Calu3 (cell line): ENCODE data around the gene LIMCH1. TPM values are rescaled to one million over a fixed set of nuclear protein-coding genes. Genes with fewer than 3 reads are reported as not detected.

ENCODE experiments used
- BruUV-seq: library from RNA; stranded (reverse); fragments of 400-500 nt; replicated peaks from 2 replicates; lab custom pipeline; 2021; lab: Mats Ljungman, UMichigan
- CTCF ChIA-PET: fragments of 300-600 bp; sonication (Branson Sonifier 250); formaldehyde crosslinking; loops from one replicate; lab custom pipeline; 2022; ENCODE audit warnings: antibody characterized with exemption; lab: Charles Lee
- DNase-seq: peaks from one replicate; pipeline ENCODE4 v3.0.0; 2022
- H3K27ac Mint-ChIP-seq: one replicate; pipeline ENCODE4 v1.8.0; 2022; ENCODE audit warnings: mixed read lengths; ENCODE audit not compliant: unreplicated experiment
- H3K27me3 Mint-ChIP-seq: one replicate; pipeline ENCODE4 v1.8.0; 2022; ENCODE audit warnings: mixed read lengths; ENCODE audit not compliant: unreplicated experiment
- H3K36me3 Mint-ChIP-seq: one replicate; pipeline ENCODE4 v1.8.0; 2022; ENCODE audit warnings: mild to moderate bottlenecking, moderate library complexity, mixed read lengths; ENCODE audit not compliant: insufficient read depth, unreplicated experiment
- H3K4me1 Mint-ChIP-seq: one replicate; pipeline ENCODE4 v1.8.0; 2022; ENCODE audit warnings: mild to moderate bottlenecking, low read depth, mixed read lengths; ENCODE audit not compliant: unreplicated experiment
- H3K4me3 Mint-ChIP-seq: one replicate; pipeline ENCODE4 v1.8.0; 2022; ENCODE audit warnings: mild to moderate bottlenecking, low read depth, moderate library complexity, mixed read lengths; ENCODE audit not compliant: unreplicated experiment
- H3K9me3 Mint-ChIP-seq: one replicate; pipeline ENCODE4 v1.8.0; 2022; ENCODE audit warnings: low read depth, mixed read lengths; ENCODE audit not compliant: unreplicated experiment
- intact Hi-C: fragments of 100-400 bp; cut with micrococcal nuclease; formaldehyde crosslinking; loops from one replicate; pipeline ENCODE4 v1.10.0; 2022; ENCODE audit not compliant: unreplicated experiment
- total RNA-seq: library from RNA; stranded (reverse); gene quantifications from 2 replicates; pipeline ENCODE4 v1.2.3, GENCODE V29; 2022
- TF ChIP-seq, protein P1 (sequence below): fragments of 200-600 bp; IDR thresholded peaks from one replicate; pipeline ENCODE4 v1.8.0; 2022; ENCODE audit warnings: antibody characterized with exemption; ENCODE audit not compliant: unreplicated experiment

LIMCH1 gene
- total RNA-seq, 1 experiment from 2014 or later = 78.7 TPM

DNA sequence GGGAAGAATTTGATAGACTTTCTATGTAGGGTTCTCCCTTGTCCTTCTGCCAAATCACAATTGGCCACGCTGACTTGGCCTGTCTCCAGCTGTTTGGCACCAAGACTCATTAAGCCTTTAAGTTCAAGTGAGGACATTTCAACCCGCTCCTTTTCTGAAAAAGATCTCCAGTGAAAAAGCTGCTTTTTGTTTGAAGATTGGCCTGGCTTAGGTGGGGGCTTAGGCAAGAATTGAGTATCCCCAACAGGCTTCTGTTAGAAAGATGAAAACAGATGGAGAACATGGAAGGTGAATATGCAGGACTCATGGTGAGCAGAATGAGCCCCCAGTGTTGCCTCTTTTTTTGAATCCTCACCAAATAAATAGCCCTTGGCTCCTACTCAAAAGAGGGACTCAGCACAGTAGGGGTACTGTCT is 28.5 kb upstream of the LIMCH1 start:
- no TSS peak for BruUV-seq

DNA sequence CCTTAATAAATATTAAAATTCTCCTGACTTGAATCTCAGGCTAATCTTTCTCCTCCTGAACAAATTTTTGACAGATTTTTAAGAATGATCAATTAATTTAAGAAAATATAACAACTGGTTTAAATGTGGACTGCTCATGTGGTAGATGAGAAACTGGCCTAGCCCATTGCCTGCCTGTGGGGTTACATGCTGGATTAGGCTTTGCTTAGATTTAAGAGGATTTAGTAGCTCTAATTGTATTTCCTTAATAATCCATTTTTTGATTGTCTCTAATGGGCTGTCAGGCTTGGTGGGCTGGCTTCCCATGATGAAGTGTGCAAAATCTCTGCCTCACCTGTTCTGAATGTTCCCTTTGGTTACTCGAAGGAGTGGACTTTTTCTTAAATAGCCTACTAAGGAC is 27.8 kb upstream of the LIMCH1 start:
- no peak for DNase-seq
- intact Hi-C loops = no loop called here
- CTCF ChIA-PET = no interaction called here
- Mint-ChIP-seq H3K9me3 (no peaks in the 10 kb centered on the region), H3K36me3 (peaks cover 22% of the 10 kb centered on the region), H3K27me3 (no peaks in the 10 kb centered on the region), H3K4me3 (no peak overlapping the region), H3K4me1 (peaks cover 44% of the 10 kb centered on the region), H3K27ac (no peak overlapping the region)
- no TSS peak for BruUV-seq
- TF ChIP-seq, protein P1, sequence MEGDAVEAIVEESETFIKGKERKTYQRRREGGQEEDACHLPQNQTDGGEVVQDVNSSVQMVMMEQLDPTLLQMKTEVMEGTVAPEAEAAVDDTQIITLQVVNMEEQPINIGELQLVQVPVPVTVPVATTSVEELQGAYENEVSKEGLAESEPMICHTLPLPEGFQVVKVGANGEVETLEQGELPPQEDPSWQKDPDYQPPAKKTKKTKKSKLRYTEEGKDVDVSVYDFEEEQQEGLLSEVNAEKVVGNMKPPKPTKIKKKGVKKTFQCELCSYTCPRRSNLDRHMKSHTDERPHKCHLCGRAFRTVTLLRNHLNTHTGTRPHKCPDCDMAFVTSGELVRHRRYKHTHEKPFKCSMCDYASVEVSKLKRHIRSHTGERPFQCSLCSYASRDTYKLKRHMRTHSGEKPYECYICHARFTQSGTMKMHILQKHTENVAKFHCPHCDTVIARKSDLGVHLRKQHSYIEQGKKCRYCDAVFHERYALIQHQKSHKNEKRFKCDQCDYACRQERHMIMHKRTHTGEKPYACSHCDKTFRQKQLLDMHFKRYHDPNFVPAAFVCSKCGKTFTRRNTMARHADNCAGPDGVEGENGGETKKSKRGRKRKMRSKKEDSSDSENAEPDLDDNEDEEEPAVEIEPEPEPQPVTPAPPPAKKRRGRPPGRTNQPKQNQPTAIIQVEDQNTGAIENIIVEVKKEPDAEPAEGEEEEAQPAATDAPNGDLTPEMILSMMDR = no peak

More for the DNA sequence above, 28.5 kb upstream of the LIMCH1 start:
- H3K9me3 Mint-ChIP-seq = no peaks in the 10 kb centered on the region
- no peak overlapping the region for H3K4me3 Mint-ChIP-seq
- TF ChIP-seq, protein P1 = no peak
- peaks cover 50% of the 10 kb centered on the region for H3K4me1 Mint-ChIP-seq
- intact Hi-C loops = loop anchor here (5.0 kb wide), 3 partner anchors 103 to 227 kb away; no protein-coding TSS in a partner anchor
- H3K27me3 Mint-ChIP-seq = no peaks in the 10 kb centered on the region
- CTCF ChIA-PET = no interaction called here
- no peak for DNase-seq
- H3K36me3 Mint-ChIP-seq = peaks cover 22% of the 10 kb centered on the region
- no peak overlapping the region for H3K27ac Mint-ChIP-seq

DNA sequence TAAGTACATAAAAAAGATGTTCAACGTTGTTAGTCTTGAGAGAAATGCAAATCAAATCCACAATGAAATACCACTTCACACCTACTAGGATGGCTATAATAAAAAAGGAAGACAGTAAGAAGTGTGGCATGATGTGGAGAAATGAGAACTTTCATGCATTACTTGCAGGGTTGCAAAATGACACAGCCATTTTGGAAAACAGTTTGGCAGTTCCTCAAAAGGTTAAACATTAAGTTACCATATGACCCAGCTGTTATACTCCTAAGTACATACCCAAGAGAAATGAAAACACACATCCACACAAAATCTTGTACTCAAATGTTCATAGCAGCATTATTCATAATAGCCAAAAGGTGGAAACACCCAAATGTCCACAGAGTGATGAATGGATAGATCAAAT is 25.8 kb upstream of the LIMCH1 start:
- intact Hi-C loops = no loop called here
- no peaks in the 10 kb centered on the region for H3K27me3 Mint-ChIP-seq
- CTCF ChIA-PET = no interaction called here
- peak overlapping the region; percentile 52 for H3K27ac Mint-ChIP-seq
- no peaks in the 10 kb centered on the region for H3K9me3 Mint-ChIP-seq
- DNase-seq = no peak
- BruUV-seq = no TSS peak
- H3K4me3 Mint-ChIP-seq = no peak overlapping the region
- H3K4me1 Mint-ChIP-seq = peaks cover 24% of the 10 kb centered on the region
- TF ChIP-seq, protein P1 = no peak
- peaks cover 13% of the 10 kb centered on the region for H3K36me3 Mint-ChIP-seq

DNA sequence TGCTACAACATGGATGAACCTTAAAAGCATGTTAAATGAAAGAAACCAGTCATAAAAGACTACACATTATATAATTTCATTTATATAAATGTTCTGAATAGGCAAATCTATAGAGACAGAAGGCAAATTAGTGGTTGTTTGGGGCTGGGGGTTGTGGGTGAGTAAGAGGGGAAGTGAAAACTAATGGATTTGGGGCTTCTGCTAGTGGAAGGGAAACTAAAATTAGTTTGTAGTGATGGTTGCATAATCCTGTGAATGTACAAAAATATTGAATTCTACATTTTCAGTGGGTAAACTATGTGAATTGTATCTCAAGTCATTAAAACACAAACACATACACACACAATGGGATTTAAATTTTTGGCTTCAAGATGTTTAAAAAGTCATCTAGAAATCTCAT is 25.4 kb upstream of the LIMCH1 start:
- intact Hi-C loops = no loop called here
- TF ChIP-seq, protein P1 = no peak
- Mint-ChIP-seq H3K27me3 (no peaks in the 10 kb centered on the region), H3K36me3 (peaks cover 8% of the 10 kb centered on the region), H3K4me1 (peaks cover 20% of the 10 kb centered on the region), H3K27ac (no peak overlapping the region), H3K9me3 (no peaks in the 10 kb centered on the region), H3K4me3 (no peak overlapping the region)
- CTCF ChIA-PET = no interaction called here
- DNase-seq = no peak
- no TSS peak for BruUV-seq
